ENCODE results near the gene SPATS2. TPM values are rescaled to one million over a fixed set of nuclear protein-coding genes. Genes with fewer than 3 reads are reported as not detected.

Gene SPATS2
- total RNA-seq, 1 donor from 2014 or later: 14.8 TPM

DNA sequence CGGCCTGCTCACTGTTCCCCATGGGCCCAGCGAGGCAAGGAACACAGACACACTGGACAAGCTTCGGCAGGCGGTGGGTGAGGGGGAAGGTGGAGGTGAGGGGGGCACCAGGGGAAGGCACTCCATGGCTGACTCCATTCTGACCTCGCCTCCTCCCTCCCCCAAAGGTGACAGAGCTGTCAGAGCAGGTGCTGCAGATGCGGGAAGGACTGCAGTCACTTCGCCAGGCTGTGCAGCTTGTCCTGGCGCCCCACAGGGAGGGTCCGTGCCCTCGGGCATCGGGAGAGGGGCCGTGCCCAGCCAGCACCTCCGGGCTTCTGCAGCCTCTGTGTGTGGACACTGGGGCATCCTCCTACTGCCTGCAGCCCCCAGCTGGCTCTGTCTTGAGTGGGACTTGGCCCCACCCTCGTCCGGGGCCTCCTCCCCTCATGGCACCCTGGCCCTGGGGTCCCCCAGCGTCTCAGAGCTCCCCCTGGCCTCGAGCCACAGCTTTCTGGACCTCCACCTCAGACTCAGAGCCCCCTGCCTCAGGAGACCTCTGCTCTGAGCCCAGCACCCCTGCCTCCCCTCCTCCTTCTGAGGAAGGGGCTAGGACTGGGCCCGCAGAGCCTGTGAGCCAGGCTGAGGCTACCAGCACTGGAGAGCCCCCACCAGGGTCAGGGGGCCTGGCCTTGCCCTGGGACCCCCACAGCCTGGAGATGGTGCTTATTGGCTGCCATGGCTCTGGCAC lies 190.1 kb downstream of the SPATS2 start:
- DNase-seq (ENCODE audit: low spot score) (no peak), ATAC-seq (no peak)
- intact Hi-C loops (cut with DNase I): no loop called here

DNA sequence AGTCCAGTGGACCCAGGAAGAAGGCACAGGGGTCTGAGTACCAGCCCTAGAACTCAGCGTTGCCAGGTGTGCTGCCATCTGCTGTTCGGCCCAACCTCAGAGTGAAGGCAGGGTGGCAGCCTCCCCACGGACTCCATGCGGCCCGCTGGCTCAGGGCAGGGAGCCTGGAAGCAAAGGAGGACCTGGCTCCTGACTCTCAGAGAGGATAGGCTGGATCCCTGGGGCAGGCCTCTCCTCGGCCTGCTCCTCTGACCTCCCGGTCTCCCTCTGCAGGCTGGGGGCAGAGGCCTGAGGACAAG lies 190.6 kb downstream of the SPATS2 start:
- ATAC-seq (no peak), DNase-seq (ENCODE audit: low spot score) (no peak)
- intact Hi-C loops (cut with DNase I): no loop called here

DNA sequence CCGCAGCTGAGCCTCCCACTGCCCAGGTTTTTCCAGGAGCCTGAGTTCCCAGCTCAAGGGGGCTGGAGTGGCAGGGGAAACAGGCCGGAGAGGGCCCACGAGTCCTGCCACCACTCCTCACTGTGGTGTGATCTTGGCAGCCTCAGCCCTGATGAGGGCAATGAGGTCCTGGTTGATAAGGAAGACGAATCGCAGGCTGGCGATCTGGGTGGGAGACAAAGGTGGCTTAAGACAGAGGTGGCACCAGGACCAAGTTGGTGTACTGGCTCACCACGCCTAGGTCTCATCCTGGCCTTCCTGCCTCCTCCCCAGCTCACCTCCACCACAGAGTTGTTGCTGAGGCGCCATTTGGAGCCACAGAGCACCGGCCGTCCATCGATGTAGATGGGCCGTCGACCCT lies 191.3 kb downstream of the SPATS2 start:
- DNase-seq (ENCODE audit: low spot score) (no peak), ATAC-seq (no peak)
- intact Hi-C loops (cut with DNase I): no loop called here

GRCh38 chr12:49559011-49559675 lies 191.9 kb downstream of the SPATS2 start:
- ATAC-seq (no peak), DNase-seq (ENCODE audit: low spot score) (no peak)
- intact Hi-C loops (cut with DNase I): no loop called here

GRCh38 chr12:49560695-49561094 lies 193.4 kb downstream of the SPATS2 start:
- ATAC-seq: no peak
- intact Hi-C loops (cut with DNase I): no loop called here
- DNase-seq (ENCODE audit: low spot score): no peak

GRCh38 chr12:49562233-49562632 lies 195.0 kb downstream of the SPATS2 start:
- ATAC-seq (no peak), DNase-seq (ENCODE audit: low spot score) (no peak)
- intact Hi-C loops (cut with DNase I): no loop called here

GRCh38 chr12:49562831-49563230 lies 195.6 kb downstream of the SPATS2 start:
- DNase-seq (ENCODE audit: low spot score): no peak
- no peak for ATAC-seq
- intact Hi-C loops (cut with DNase I): no loop called here

DNA sequence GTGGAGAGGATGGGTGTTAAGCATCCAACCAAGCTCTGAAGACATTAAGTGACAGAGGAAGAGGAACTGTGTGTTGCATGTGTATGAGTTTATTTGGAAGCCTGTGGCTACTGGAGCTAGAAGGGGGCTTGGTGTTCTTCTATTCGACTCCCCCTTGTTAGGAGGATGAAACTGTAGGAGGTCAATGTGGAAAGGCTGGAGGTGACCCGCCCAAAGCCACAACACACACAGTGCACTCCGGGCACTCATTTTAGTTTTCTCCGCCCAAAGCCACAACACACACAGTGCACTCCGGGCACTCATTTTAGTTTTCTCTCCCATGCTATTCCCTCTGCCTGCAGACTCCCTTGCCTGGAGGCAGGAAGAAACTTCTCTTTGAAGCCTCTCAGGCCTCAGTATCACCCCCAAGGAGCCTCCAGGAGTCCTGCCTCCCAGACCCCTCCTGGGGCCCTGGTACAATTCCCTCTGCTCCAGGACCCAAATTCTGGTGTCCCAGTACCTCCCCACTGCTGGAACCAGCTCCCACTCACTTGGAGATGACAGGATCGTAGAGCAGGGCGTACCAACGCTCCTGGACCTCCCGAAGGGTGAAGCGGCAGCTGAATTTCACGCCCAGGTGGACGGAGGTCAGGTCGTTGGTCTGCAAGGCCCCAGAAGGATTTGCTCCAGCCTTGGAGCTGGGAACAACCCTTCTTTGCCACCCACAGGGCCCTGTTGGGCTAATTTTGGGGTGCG lies 196.9 kb downstream of the SPATS2 start:
- ATAC-seq (no peak), DNase-seq (ENCODE audit: low spot score) (no peak)
- intact Hi-C loops (cut with DNase I): no loop called here

GRCh38 chr12:49564686-49565405 lies 197.6 kb downstream of the SPATS2 start:
- ATAC-seq (no peak), DNase-seq (ENCODE audit: low spot score) (no peak)
- intact Hi-C loops (cut with DNase I): no loop called here

- ATAC-seq (no peak), DNase-seq (ENCODE audit: low spot score) (no peak)
- intact Hi-C loops (cut with DNase I): no loop called here
Observed at GRCh38 chr12:49565406-49566265, 198.4 kb downstream of the SPATS2 start.

DNA sequence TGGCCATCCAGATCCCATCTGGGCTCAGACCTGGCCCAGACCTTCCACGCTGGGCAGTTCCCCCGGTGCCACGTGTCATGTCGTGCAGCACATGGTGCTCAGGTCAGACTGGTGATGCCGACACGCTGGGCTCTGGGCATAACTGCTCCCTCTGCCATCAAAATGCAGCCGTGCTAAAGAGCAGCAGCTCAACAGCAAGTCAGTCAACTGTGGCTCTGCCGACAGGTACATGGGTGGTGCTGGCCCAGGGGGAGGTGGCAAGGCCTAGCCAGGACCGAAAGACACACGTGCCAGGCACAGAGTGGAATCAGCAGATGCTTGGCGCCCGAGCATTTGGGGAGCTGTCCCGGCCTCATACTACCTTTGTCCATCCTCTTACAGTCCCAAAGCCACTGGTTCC lies 199.1 kb downstream of the SPATS2 start:
- ATAC-seq: no peak
- intact Hi-C loops (cut with DNase I): no loop called here

DNA sequence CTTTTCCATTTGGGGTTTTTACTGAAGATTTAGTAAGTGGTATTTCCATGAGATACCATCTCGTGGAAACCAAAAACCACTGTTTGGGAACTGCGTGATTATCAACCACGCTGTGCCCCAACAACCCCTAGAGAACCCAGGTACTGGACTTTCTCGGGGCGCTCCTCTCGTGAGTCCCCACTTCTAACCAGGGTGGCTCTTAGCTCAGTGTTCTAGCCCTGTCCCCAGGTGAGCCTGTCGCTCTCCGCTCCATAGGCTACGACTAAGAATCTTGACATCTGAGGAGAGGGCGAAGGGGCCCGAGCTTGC lies 200.0 kb downstream of the SPATS2 start:
- intact Hi-C loops (cut with DNase I): no loop called here
- ATAC-seq: no peak
- DNase-seq (ENCODE audit: low spot score): no peak

More for the DNA sequence above, 199.1 kb downstream of the SPATS2 start:
- no peak for DNase-seq (ENCODE audit: low spot score)

- intact Hi-C loops (cut with DNase I): no loop called here
- DNase-seq (ENCODE audit: low spot score) (peak; percentile 92), ATAC-seq (peak; percentile 97)
Observed at GRCh38 chr12:49567611-49568441, 200.6 kb downstream of the SPATS2 start, which contains the start of gene MCRS1. MCRS1 (minus strand) TSS chr12:49568142; CDS start chr12:49566731, 1,411 bp downstream.

DNA sequence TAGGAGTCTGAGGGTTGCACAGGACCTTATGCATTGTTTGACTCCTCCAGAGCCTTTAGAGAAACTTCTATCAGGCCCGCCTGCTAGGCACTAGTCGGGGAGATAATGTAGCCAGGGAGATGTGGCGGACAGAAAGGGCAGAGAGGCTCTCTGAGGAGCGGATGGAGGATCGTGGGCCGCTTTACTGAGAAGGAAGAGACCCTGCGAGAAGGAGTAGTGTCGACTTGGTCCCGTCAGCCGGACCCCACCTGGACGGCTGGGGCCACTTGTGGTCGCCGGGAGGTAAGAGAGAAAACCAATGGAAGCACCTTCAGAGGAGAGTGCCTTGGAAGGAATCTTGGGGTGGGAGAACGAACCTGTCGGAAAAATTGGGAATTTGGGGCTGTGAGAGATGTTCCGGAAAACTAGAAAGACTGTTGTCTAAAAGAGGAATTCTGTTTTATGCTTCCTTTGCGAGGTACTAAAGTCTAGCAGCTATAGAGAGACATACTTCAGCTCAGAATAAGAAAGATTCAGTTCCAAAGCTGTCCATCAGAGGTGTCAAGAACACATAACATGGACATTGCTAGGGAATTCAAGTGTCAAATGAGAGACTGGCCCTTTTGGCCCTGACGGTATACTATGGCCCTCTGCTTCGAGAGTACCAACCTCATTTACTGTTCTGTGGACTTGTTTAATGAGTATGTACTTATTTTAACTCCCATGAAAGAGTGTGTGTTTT lies 201.3 kb downstream of the SPATS2 start:
- intact Hi-C loops (cut with DNase I): no loop called here
- DNase-seq (ENCODE audit: low spot score) (no peak), ATAC-seq (peak; percentile 44)
